SHP77 (cell line): ENCODE data around the gene NME4.
"Not testable (repeated sequence)": the region's sequence is repeated elsewhere in the genome, so short reads cannot be mapped to it uniquely, and the experiment has no call there.

Source experiments
- DNase-seq, 2 experiments: peaks; one replicate each; lab custom pipeline; 2025; lab: John Stamatoyannopoulos, UW

The NME4 gene

GRCh38 chr16:397135-397661 lies at the start of gene NME4:
TSS of gene NME4 (plus strand) at chr16:397199. CDS start at chr16:397223, 24 bp downstream.
- DNase-seq, result no peak

- no peak for DNase-seq
Measured at GRCh38 chr16:347203-347602, 49.8 kb upstream of the NME4 start.

- not testable (repeated sequence) for DNase-seq
Measured at GRCh38 chr16:348495-348894, 48.5 kb upstream of the NME4 start.

GRCh38 chr16:349211-349610 lies 47.8 kb upstream of the NME4 start:
- DNase-seq, result no peak

- DNase-seq, result no peak
Measured at GRCh38 chr16:350203-350602, 46.8 kb upstream of the NME4 start.

GRCh38 chr16:351804-352520 lies 45.0 kb upstream of the NME4 start:
- DNase-seq, result no peak

GRCh38 chr16:352547-353403 lies 44.2 kb upstream of the NME4 start, which contains the start of gene AXIN1:
TSS of gene AXIN1 (minus strand) at chr16:352723. CDS start at chr16:347025, 5,698 bp downstream.
- DNase-seq, result peak; percentile 94 to 97

GRCh38 chr16:353404-354290 lies 43.4 kb upstream of the NME4 start:
- no peak for DNase-seq

GRCh38 chr16:354291-354881 lies 42.6 kb upstream of the NME4 start:
- DNase-seq, result no peak

- DNase-seq, result no peak
Measured at GRCh38 chr16:354971-355461, 42.0 kb upstream of the NME4 start.

- no peak for DNase-seq
Measured at GRCh38 chr16:356741-357140, 40.3 kb upstream of the NME4 start.

GRCh38 chr16:359067-359763 lies 37.8 kb upstream of the NME4 start:
- DNase-seq, result no peak

GRCh38 chr16:359871-360697 lies 36.9 kb upstream of the NME4 start:
- no peak for DNase-seq

GRCh38 chr16:360698-361336 lies 36.2 kb upstream of the NME4 start:
- no peak for DNase-seq

GRCh38 chr16:361341-361871 lies 35.6 kb upstream of the NME4 start:
- no peak for DNase-seq

GRCh38 chr16:361872-362701 lies 34.9 kb upstream of the NME4 start:
- peak; percentile 77 to 87 for DNase-seq

GRCh38 chr16:362702-362999 lies 34.3 kb upstream of the NME4 start:
- not testable (repeated sequence) for DNase-seq

GRCh38 chr16:363110-363765 lies 33.8 kb upstream of the NME4 start:
- no peak for DNase-seq
